Inferior parietal cortex (tissue), 1 donor: Measurements from ENCODE around the gene TMCC3.
"Not testable (repeated sequence)": the region's sequence is repeated elsewhere in the genome, so short reads cannot be mapped to it uniquely, and the experiment has no call there.

ENCODE experiments used
- DNase-seq: peaks from one replicate; pipeline ENCODE4 v3.0.0-alpha.2; 2016; ENCODE audit errors: extremely low spot score

Gene TMCC3

GRCh38 chr12:94602024-94602423 lies 48.3 kb downstream of the TMCC3 start:
- no peak for DNase-seq

GRCh38 chr12:94601307-94601706 lies 49.0 kb downstream of the TMCC3 start:
- DNase-seq = not testable (repeated sequence)

GRCh38 chr12:94599189-94599588 lies 51.2 kb downstream of the TMCC3 start:
- DNase-seq = no peak

- DNase-seq = no peak
Measured at GRCh38 chr12:94597268-94597667, 53.1 kb downstream of the TMCC3 start.

- DNase-seq = no peak
Measured at GRCh38 chr12:94596596-94596995, 53.8 kb downstream of the TMCC3 start.

- DNase-seq = no peak
Measured at GRCh38 chr12:94595152-94595551, 55.2 kb downstream of the TMCC3 start.

GRCh38 chr12:94594443-94594825 lies 55.9 kb downstream of the TMCC3 start:
- DNase-seq = no peak

- no peak for DNase-seq
Measured at GRCh38 chr12:94593822-94594442, 56.4 kb downstream of the TMCC3 start.

- DNase-seq = not testable (repeated sequence)
Measured at GRCh38 chr12:94592723-94593122, 57.6 kb downstream of the TMCC3 start.

GRCh38 chr12:94592080-94592479 lies 58.3 kb downstream of the TMCC3 start:
- DNase-seq = no peak

- no peak for DNase-seq
Measured at GRCh38 chr12:94590428-94590827, 59.9 kb downstream of the TMCC3 start.

- no peak for DNase-seq
Measured at GRCh38 chr12:94589591-94590001, 60.8 kb downstream of the TMCC3 start.

- DNase-seq = no peak
Measured at GRCh38 chr12:94588346-94588745, 62.0 kb downstream of the TMCC3 start.

GRCh38 chr12:94587266-94588241 lies 62.8 kb downstream of the TMCC3 start:
- DNase-seq = no peak

- no peak for DNase-seq
Measured at GRCh38 chr12:94586589-94587259, 63.6 kb downstream of the TMCC3 start.

- DNase-seq = no peak
Measured at GRCh38 chr12:94585626-94586025, 64.7 kb downstream of the TMCC3 start.

- DNase-seq = no peak
Measured at GRCh38 chr12:94584377-94584776, 66.0 kb downstream of the TMCC3 start.

- no peak for DNase-seq
Measured at GRCh38 chr12:94582591-94582990, 67.8 kb downstream of the TMCC3 start.

- no peak for DNase-seq
Measured at GRCh38 chr12:94575645-94576403, 74.5 kb downstream of the TMCC3 start.

- no peak for DNase-seq
Measured at GRCh38 chr12:94575024-94575423, 75.3 kb downstream of the TMCC3 start.

- DNase-seq = no peak
Measured at GRCh38 chr12:94571556-94571955, 78.8 kb downstream of the TMCC3 start.

GRCh38 chr12:94570161-94570560 lies 80.2 kb downstream of the TMCC3 start:
- DNase-seq = no peak
